Neuron (in vitro differentiated cells): Measurements from ENCODE around the gene PGK2.

Experiments
- H2AFZ ChIP-seq: one replicate; pipeline ENCODE4 v1.6.1; 2013; ENCODE audit warnings: low read depth, mild to moderate bottlenecking, inconsistent platforms, low read length, moderate library complexity
- H3K27me3 ChIP-seq: one replicate; pipeline ENCODE4 v1.6.1; 2013; ENCODE audit warnings: low read length; ENCODE audit not compliant: insufficient read depth
- H3K36me3 ChIP-seq: one replicate; pipeline ENCODE4 v1.6.1; 2013; ENCODE audit warnings: low read length; ENCODE audit not compliant: insufficient read depth
- H3K4me1 ChIP-seq: one replicate; pipeline ENCODE4 v1.6.1; 2013; ENCODE audit warnings: low read length; ENCODE audit not compliant: insufficient read depth
- H3K4me3 ChIP-seq: 2 replicates; pipeline ENCODE4 v1.5.1; 2013; ENCODE audit warnings: mild to moderate bottlenecking, low read length, moderate library complexity
- H3K9me3 ChIP-seq: one replicate; pipeline ENCODE4 v1.6.1; 2013; ENCODE audit warnings: low read length

The PGK2 gene

GRCh38 chr6:49782293-49782692, 4.8 kb downstream of the PGK2 start:
- no peaks in the 10 kb centered on the region for H3K36me3 ChIP-seq
- H3K27me3 ChIP-seq: no peaks in the 10 kb centered on the region
- no peaks in the 10 kb centered on the region for H3K9me3 ChIP-seq
- H3K4me1 ChIP-seq: no peaks in the 10 kb centered on the region
- H3K4me3 ChIP-seq: no peak overlapping the region
- H2AFZ ChIP-seq: no peak overlapping the region

GRCh38 chr6:49776444-49776843, 10.6 kb downstream of the PGK2 start:
- H3K4me3 ChIP-seq: no peak overlapping the region
- H3K9me3 ChIP-seq: no peaks in the 10 kb centered on the region
- no peaks in the 10 kb centered on the region for H3K36me3 ChIP-seq
- H2AFZ ChIP-seq: no peak overlapping the region
- H3K4me1 ChIP-seq: no peaks in the 10 kb centered on the region
- no peaks in the 10 kb centered on the region for H3K27me3 ChIP-seq

DNA sequence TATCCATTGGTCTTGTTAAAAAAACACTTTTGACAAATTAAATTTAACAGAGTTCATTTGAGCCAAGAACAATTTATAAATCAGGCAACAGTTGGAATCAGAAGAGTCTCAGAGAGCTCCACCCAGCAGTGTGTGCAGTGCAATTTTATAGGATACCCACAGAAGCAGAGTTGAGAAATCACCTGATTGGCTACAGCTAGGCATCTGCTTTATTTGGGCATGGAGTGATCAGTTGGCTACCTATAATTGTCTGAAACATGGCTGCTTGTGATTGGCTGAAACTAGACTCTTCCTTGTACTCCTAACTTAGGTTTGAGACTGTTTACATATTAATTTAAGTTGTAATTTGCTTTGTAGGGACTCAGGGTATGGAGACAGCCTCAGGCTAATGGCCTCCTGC, 12.0 kb downstream of the PGK2 start:
- Histone ChIP-seq H3K9me3 (no peaks in the 10 kb centered on the region), H3K27me3 (no peaks in the 10 kb centered on the region), H3K4me1 (no peaks in the 10 kb centered on the region), H3K4me3 (no peak overlapping the region), H3K36me3 (no peaks in the 10 kb centered on the region), H2AFZ (no peak overlapping the region)

GRCh38 chr6:49772285-49772684, 14.8 kb downstream of the PGK2 start:
- Histone ChIP-seq H2AFZ (no peak overlapping the region), H3K4me3 (no peak overlapping the region), H3K27me3 (no peaks in the 10 kb centered on the region), H3K36me3 (no peaks in the 10 kb centered on the region), H3K4me1 (no peaks in the 10 kb centered on the region), H3K9me3 (no peaks in the 10 kb centered on the region)

DNA sequence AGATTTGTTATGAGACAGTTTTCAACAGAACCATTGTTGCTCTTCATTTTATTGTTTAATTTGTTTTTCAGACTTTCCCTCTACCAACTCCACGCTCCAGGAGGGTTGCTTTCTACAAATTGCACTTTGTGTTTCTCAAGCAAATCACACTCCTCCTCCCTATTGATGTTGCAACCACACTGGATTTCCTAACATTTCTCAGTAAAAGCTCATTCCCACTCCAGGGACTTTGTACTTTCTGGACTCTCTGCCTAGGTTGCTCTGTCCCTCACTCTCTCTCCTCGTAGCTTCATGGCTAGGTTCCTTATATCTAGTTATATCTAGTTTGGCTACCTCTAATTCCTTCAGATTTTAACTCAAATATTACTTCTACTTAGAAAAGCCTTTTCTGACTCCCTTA, 20.3 kb downstream of the PGK2 start:
- H3K9me3 ChIP-seq: no peaks in the 10 kb centered on the region
- no peak overlapping the region for H3K4me3 ChIP-seq
- no peaks in the 10 kb centered on the region for H3K4me1 ChIP-seq

GRCh38 chr6:49764571-49765236, 22.4 kb downstream of the PGK2 start:
- Histone ChIP-seq H3K27me3 (no peaks in the 10 kb centered on the region), H3K36me3 (no peaks in the 10 kb centered on the region), H3K9me3 (no peaks in the 10 kb centered on the region), H3K4me1 (no peaks in the 10 kb centered on the region), H3K4me3 (no peak overlapping the region), H2AFZ (no peak overlapping the region)

More for the DNA sequence above, 20.3 kb downstream of the PGK2 start:
- Histone ChIP-seq H3K27me3 (no peaks in the 10 kb centered on the region), H3K36me3 (no peaks in the 10 kb centered on the region), H2AFZ (no peak overlapping the region)

DNA sequence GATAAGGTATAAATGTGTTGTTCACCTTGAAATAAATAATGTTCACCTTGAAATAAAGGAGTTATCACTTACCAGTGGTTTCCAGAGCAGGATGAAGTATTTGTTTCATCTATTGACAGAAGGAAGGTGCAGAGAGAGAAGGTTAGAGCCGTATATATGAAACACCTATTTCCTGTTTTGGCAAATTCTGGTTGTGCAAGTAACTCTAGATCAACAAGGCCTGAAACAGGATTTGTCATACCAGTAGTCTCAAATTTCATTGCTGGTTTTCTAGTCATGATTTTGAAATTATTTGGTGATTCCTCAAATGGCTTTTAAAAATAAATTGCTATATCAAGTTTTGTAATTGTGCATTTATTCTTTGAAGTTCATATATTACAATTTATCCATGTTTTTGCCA, 42.8 kb downstream of the PGK2 start, which contains the start of gene CRISP3:
TSS of gene CRISP3 (minus strand) at position 130 of the 400 bp plus-strand sequence. CDS start at position 109, 21 bp downstream.
- Histone ChIP-seq H3K4me1 (no peaks in the 10 kb centered on the region), H2AFZ (no peak within 1 kb of the TSS), H3K9me3 (no peaks in the 10 kb centered on the region), H3K27me3 (no peaks in the 10 kb centered on the region), H3K36me3 (no peaks in the 10 kb centered on the region), H3K4me3 (no peak within 1 kb of the TSS)

DNA sequence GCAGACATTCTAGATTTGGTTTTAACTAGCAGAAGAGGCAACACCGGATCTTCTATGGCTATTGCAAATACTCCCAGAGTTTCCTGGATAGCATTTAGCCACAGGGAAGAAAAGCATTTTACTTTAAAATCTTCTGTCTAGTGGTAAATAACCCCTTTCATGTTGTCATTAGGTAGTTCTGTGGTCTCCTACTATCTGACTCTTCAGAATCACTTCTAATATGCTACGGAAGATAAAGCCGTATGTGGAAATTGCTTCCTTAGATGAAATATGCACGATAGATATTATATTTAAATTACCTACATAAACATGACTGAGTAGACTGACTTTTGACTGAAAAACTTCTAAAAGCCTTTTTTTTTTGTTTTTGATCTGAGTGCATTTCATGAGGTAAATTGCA, 43.7 kb downstream of the PGK2 start:
- no peaks in the 10 kb centered on the region for H3K36me3 ChIP-seq
- no peak overlapping the region for H3K4me3 ChIP-seq

GRCh38 chr6:49739423-49739822, 47.7 kb downstream of the PGK2 start:
- Histone ChIP-seq H2AFZ (no peak overlapping the region), H3K36me3 (no peaks in the 10 kb centered on the region), H3K27me3 (peaks cover 3% of the 10 kb centered on the region), H3K4me1 (no peaks in the 10 kb centered on the region), H3K9me3 (no peaks in the 10 kb centered on the region), H3K4me3 (no peak overlapping the region)

More for the DNA sequence above, 43.7 kb downstream of the PGK2 start:
- no peaks in the 10 kb centered on the region for H3K4me1 ChIP-seq
- no peaks in the 10 kb centered on the region for H3K9me3 ChIP-seq
- H2AFZ ChIP-seq: no peak overlapping the region
- no peaks in the 10 kb centered on the region for H3K27me3 ChIP-seq

DNA sequence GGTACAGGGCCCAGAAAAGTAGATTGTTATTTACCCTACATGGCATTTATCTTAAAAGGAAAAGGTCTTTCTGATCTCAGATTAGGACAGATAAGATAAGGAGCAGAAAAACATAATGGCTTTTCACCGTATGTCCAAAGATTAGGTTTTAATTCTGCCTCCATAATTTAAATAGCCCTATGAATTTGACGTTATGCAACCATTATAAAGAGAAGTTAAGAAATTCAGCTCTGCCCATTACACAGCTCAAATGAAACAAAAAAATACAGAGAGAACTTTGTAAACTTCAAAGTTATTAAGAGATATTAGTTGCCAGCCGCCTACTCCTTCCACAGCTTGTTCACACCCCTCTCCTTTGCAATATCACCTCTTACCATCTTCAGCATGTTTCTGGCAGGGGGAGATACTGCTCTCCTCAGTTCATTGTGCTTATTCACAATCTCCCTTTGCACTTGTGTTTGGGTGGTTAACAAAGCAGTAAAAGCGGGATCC, 51.0 kb downstream of the PGK2 start:
- no peaks in the 10 kb centered on the region for H3K36me3 ChIP-seq
- H3K27me3 ChIP-seq: peaks cover 3% of the 10 kb centered on the region
- no peaks in the 10 kb centered on the region for H3K9me3 ChIP-seq
- H2AFZ ChIP-seq: no peak overlapping the region
- no peaks in the 10 kb centered on the region for H3K4me1 ChIP-seq
- H3K4me3 ChIP-seq: no peak overlapping the region
